IMR-90 (cell line): Measurements from ENCODE around the gene MAP3K8. TPM values are rescaled to one million over a fixed set of nuclear protein-coding genes. Genes with fewer than 3 reads are reported as not detected.

ENCODE experiments used
- ATAC-seq: fragments of 200-7000 bp; cut with Tn5 transposase; 2 replicates; pipeline ENCODE4 v1.9.1; 2020; ENCODE audit warnings: low read depth, mild to moderate bottlenecking, moderate library complexity
- BruUV-seq: library from RNA; stranded (reverse); fragments of 400-500 nt; replicated peaks from 2 replicates; lab custom pipeline; 2021; lab: Mats Ljungman, UMichigan
- CTCF ChIA-PET: fragments of 300-600 bp; formaldehyde crosslinking; extraction: SDS; loops from one replicate; lab custom pipeline; 2021; ENCODE audit warnings: antibody characterized with exemption; lab: Yijun Ruan, JAX
- POLR2A ChIA-PET: fragments of 300-600 bp; sonication (Branson Sonifier 250); formaldehyde crosslinking; loops from one replicate; lab custom pipeline; 2022; ENCODE audit warnings: antibody characterized with exemption; ENCODE audit not compliant: unreplicated experiment; lab: Charles Lee
- DNase-seq: peaks from one replicate; pipeline ENCODE4 v3.0.0; 2013
- H2AFZ ChIP-seq: replicated peaks from 2 replicates; pipeline ENCODE3; 2013; ENCODE audit warnings: low read length, mild to moderate bottlenecking; ENCODE audit not compliant: poor library complexity
- H2AK5ac ChIP-seq: 2 replicates; pipeline ENCODE4 v1.6.1; 2013; ENCODE audit warnings: low read depth, low read length, inconsistent platforms
- H2AK9ac ChIP-seq: replicated peaks from 2 replicates; pipeline ENCODE3; 2013; ENCODE audit warnings: mild to moderate bottlenecking, low read depth, low read length, moderate library complexity; ENCODE audit not compliant: poor library complexity
- H2BK120ac ChIP-seq: 2 replicates; pipeline ENCODE4 v1.6.1; 2013; ENCODE audit warnings: low read depth, low read length, inconsistent platforms
- H2BK15ac ChIP-seq: 3 replicates; pipeline ENCODE4 v1.6.1; 2013; ENCODE audit warnings: low read depth, low read length, inconsistent platforms
- H2BK20ac ChIP-seq: 2 replicates; pipeline ENCODE4 v1.6.1; 2013; ENCODE audit warnings: low read depth, mild to moderate bottlenecking, inconsistent platforms, low read length, moderate library complexity
- H2BK5ac ChIP-seq: 2 replicates; pipeline ENCODE4 v1.6.1; 2013; ENCODE audit warnings: mild to moderate bottlenecking, low read depth, low read length, inconsistent platforms; ENCODE audit not compliant: poor library complexity, severe bottlenecking
- H3K14ac ChIP-seq: replicated peaks from 2 replicates; pipeline ENCODE4 v1.6.1; 2013; ENCODE audit warnings: low read depth, low read length, inconsistent platforms
- H3K18ac ChIP-seq: 2 replicates; pipeline ENCODE4 v1.6.1; 2013; ENCODE audit warnings: low read depth, low read length, control low read depth
- H3K23ac ChIP-seq: 2 replicates; pipeline ENCODE4 v1.6.1; 2013; ENCODE audit warnings: low read depth, low read length, inconsistent platforms
- H3K27ac ChIP-seq: 2 replicates; pipeline ENCODE4 v1.5.1; 2013; ENCODE audit warnings: mild to moderate bottlenecking, control low read depth, low read length; ENCODE audit not compliant: insufficient read depth
- H3K27me3 ChIP-seq: 2 replicates; pipeline ENCODE4 v1.6.1; 2013; ENCODE audit warnings: low read length; ENCODE audit not compliant: control insufficient read depth, insufficient read depth
- H3K36me3 ChIP-seq: 2 replicates; pipeline ENCODE4 v1.6.1; 2013; ENCODE audit warnings: low read length, mixed read lengths; ENCODE audit not compliant: control insufficient read depth, insufficient read depth
- H3K4ac ChIP-seq: 2 replicates; pipeline ENCODE4 v1.6.1; 2013; ENCODE audit warnings: low read depth, low read length, inconsistent platforms
- H3K4me1 ChIP-seq: 2 replicates; pipeline ENCODE4 v1.6.1; 2013; ENCODE audit warnings: low read length, mixed read lengths; ENCODE audit not compliant: control insufficient read depth, insufficient read depth
- H3K4me2 ChIP-seq: 2 replicates; pipeline ENCODE4 v1.6.1; 2013; ENCODE audit warnings: low read depth, mild to moderate bottlenecking, control low read depth, low read length, moderate library complexity
- H3K4me3 ChIP-seq: 2 replicates; pipeline ENCODE4 v1.5.1; 2013; ENCODE audit warnings: low read depth, mild to moderate bottlenecking, control low read depth, low read length, moderate library complexity; ENCODE audit not compliant: insufficient read depth
- H3K56ac ChIP-seq: 2 replicates; pipeline ENCODE4 v1.6.1; 2013; ENCODE audit warnings: low read length, inconsistent platforms; ENCODE audit not compliant: insufficient read depth; ENCODE audit errors: extremely low read depth
- H3K79me1 ChIP-seq, 2 experiments: 2 replicates each; pipeline ENCODE4 v1.6.1; 2013; ENCODE audit warnings: low read length in 2 of 2, inconsistent platforms in 1 of 2, low read depth in 1 of 2
- H3K9ac ChIP-seq: 2 replicates; pipeline ENCODE4 v1.6.1; 2013; ENCODE audit warnings: low read depth, low read length, control low read depth
- H3K9me1 ChIP-seq: 2 replicates; pipeline ENCODE4 v1.6.1; 2013; ENCODE audit warnings: low read length, inconsistent platforms; ENCODE audit not compliant: insufficient read depth
- H3K9me3 ChIP-seq: 2 replicates; pipeline ENCODE4 v1.6.1; 2013; ENCODE audit warnings: low read length; ENCODE audit not compliant: control insufficient read depth, insufficient read depth
- H4K20me1 ChIP-seq: 2 replicates; pipeline ENCODE4 v1.6.1; 2013; ENCODE audit warnings: low read length, inconsistent platforms; ENCODE audit not compliant: insufficient read depth
- H4K5ac ChIP-seq: 2 replicates; pipeline ENCODE4 v1.6.1; 2013; ENCODE audit warnings: mild to moderate bottlenecking, low read depth, low read length, control low read depth
- H4K8ac ChIP-seq, 2 experiments: 2 replicates each; pipeline ENCODE4 v1.6.1; 2013; ENCODE audit warnings: low read depth in 2 of 2, low read length in 2 of 2, control low read depth in 1 of 2, inconsistent platforms in 1 of 2
- H4K91ac ChIP-seq: 2 replicates; pipeline ENCODE4 v1.6.1; 2013; ENCODE audit warnings: low read depth, low read length, inconsistent platforms; ENCODE audit not compliant: insufficient read depth
- BHLHE40 ChIP-seq: fragments of 150-350 bp; IDR thresholded peaks from 2 replicates; pipeline ENCODE4 v1.6.1; 2016; ENCODE audit warnings: mild to moderate bottlenecking, low read depth, low read length
- CEBPB ChIP-seq: IDR thresholded peaks from 2 replicates; pipeline ENCODE4 v1.6.1; 2012; ENCODE audit warnings: low read depth, low read length, improper control_type of control experiment
- CHD1 ChIP-seq: IDR thresholded peaks from 2 replicates; pipeline ENCODE4 v1.6.1; 2012; ENCODE audit warnings: low read depth, low read length, improper control_type of control experiment
- FOS ChIP-seq: fragments of 150-350 bp; IDR thresholded peaks from 2 replicates; pipeline ENCODE4 v1.6.1; 2016; ENCODE audit warnings: low read depth, low read length
- MAFK ChIP-seq: IDR thresholded peaks from 2 replicates; pipeline ENCODE4 v1.6.1; 2012; ENCODE audit warnings: low read depth, low read length, improper control_type of control experiment
- MAZ ChIP-seq: IDR thresholded peaks from 2 replicates; pipeline ENCODE4 v1.6.1; 2012; ENCODE audit warnings: low read depth, mild to moderate bottlenecking, low read length, improper control_type of control experiment, moderate library complexity, borderline replicate concordance
- MXI1 ChIP-seq: IDR thresholded peaks from 2 replicates; pipeline ENCODE4 v1.6.1; 2012; ENCODE audit warnings: low read depth, mild to moderate bottlenecking, low read length, moderate library complexity, borderline replicate concordance
- NFE2L2 ChIP-seq: fragments of 150-350 bp; IDR thresholded peaks from 2 replicates; pipeline ENCODE4 v1.6.1; 2016; ENCODE audit warnings: low read depth, mild to moderate bottlenecking, low read length
- POLR2A ChIP-seq: IDR thresholded peaks from 2 replicates; pipeline ENCODE4 v1.6.1; 2012; ENCODE audit warnings: mild to moderate bottlenecking, low read depth, low read length
- RCOR1 ChIP-seq: IDR thresholded peaks from 2 replicates; pipeline ENCODE4 v1.6.1; 2012; ENCODE audit warnings: mild to moderate bottlenecking, low read length, improper control_type of control experiment; ENCODE audit not compliant: insufficient replicate concordance
- RFX5 ChIP-seq: IDR thresholded peaks from 2 replicates; pipeline ENCODE4 v1.8.0; 2012; ENCODE audit warnings: low read depth, mild to moderate bottlenecking, low read length, moderate library complexity
- SMC3 ChIP-seq: fragments of 150-350 bp; IDR thresholded peaks from 2 replicates; pipeline ENCODE4 v1.6.1; 2016; ENCODE audit warnings: low read depth, mild to moderate bottlenecking, antibody characterized with exemption, low read length, moderate library complexity
- WGBS, 2 experiments: methylation state at CpG; one replicate each; pipeline versions ENCODE4 v1.1.5 to v1.1.7; 2013; ENCODE audit warnings: missing lambda C conversion rate in 2 of 2; ENCODE audit not compliant: insufficient read length in 1 of 2; ENCODE audit errors: extremely low coverage in 2 of 2; 5-methylcytosine and 5-hydroxymethylcytosine counted together
- dilution Hi-C: fragments of 300-500 bp; cut with HindIII; formaldehyde crosslinking; loops from one replicate; pipeline ENCODE4 v1.14.3; 2018; ENCODE audit warnings: low sequenced_read_pairs; ENCODE audit not compliant: unreplicated experiment
- in situ Hi-C: fragments of 300-500 bp; cut with MboI; formaldehyde crosslinking; loops from 3 replicates; pipeline ENCODE4 v1.14.3; 2019; ENCODE audit warnings: low sequenced_read_pairs, inconsistent platforms, mixed read lengths
- intact Hi-C: fragments of 100-400 bp; cut with micrococcal nuclease; formaldehyde crosslinking; loops from 2 replicates; pipeline ENCODE4 v1.10.0; 2022
- polyA plus RNA-seq, 3 experiments: library from polyadenylated mRNA; depleted of rRNA; stranded (reverse); fragments of >200 nt; gene quantifications; 2 replicates each; pipeline ENCODE4 v1.2.3, GENCODE V29; 2012; ENCODE audit warnings: low replicate concordance in 1 of 3
- total RNA-seq: library from RNA; depleted of rRNA; stranded (reverse); fragments of >200 nt; gene quantifications from 2 replicates; pipeline ENCODE4 v1.2.3, GENCODE V29; 2012
- TF ChIP-seq, protein P1 (sequence below): conservative IDR thresholded peaks from 2 replicates; pipeline ENCODE4 v1.5.1; 2012; ENCODE audit warnings: mild to moderate bottlenecking, low read depth, low read length, improper control_type of control experiment

Gene MAP3K8
- total and polyA plus RNA-seq, 2 of the 4 experiments (the other 2 are of a cell fraction), result 1.8 to 2.6 TPM

DNA sequence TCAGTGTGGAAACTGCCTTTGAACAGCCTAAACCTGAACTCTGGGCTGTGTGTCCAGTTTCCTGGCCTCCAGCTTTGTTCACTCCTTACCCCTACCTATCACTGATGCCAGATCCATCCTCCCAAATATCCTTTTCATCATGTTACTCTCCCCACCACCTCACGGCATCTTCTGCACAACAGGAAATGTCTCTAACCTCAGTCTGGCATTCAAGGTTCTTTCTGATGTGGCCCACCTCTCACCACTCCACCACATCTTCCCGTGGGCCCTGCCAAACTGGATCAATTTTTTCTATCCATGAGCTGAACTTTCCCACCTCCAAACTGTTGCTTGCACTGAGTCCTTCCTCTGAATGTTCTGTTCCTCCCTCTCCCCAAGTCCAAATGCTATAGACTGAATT is 35.8 kb upstream of the MAP3K8 start:
- Histone ChIP-seq H3K27ac (no peak overlapping the region), H3K9me1 (no peaks in the 10 kb centered on the region), H3K23ac (no peak overlapping the region), H3K4ac (no peak overlapping the region), H2AFZ (no peak overlapping the region), H2BK20ac (no peak overlapping the region), H3K27me3 (peaks cover 50% of the 10 kb centered on the region), H3K36me3 (no peaks in the 10 kb centered on the region), H3K9me3 (no peaks in the 10 kb centered on the region), H4K91ac (no peak overlapping the region), H3K4me1 (no peaks in the 10 kb centered on the region), H3K79me1 (no peaks in the 10 kb centered on the region), H3K4me3 (no peak overlapping the region), H2AK9ac (no peak overlapping the region), H3K56ac (no peak overlapping the region), H2BK15ac (no peak overlapping the region), H3K4me2 (no peak overlapping the region), H2BK120ac (no peak overlapping the region), H4K20me1 (no peaks in the 10 kb centered on the region), H4K5ac (no peak overlapping the region), H4K8ac (no peak overlapping the region), H3K9ac (no peak overlapping the region), H3K18ac (no peak overlapping the region), H2AK5ac (no peak overlapping the region), H2BK5ac (no peak overlapping the region), H3K14ac (no peak overlapping the region)
- BruUV-seq, result no TSS peak
- ChIA-PET CTCF (no interaction called here), POLR2A (no interaction called here)
- TF ChIP-seq NFE2L2 (no peak), MAFK (no peak), SMC3 (no peak), CEBPB (no peak), BHLHE40 (no peak), MAZ (no peak), FOS (no peak), RFX5 (no peak), CHD1 (no peak), MXI1 (no peak), POLR2A (no peak), RCOR1 (no peak)
- TF ChIP-seq, protein P1, sequence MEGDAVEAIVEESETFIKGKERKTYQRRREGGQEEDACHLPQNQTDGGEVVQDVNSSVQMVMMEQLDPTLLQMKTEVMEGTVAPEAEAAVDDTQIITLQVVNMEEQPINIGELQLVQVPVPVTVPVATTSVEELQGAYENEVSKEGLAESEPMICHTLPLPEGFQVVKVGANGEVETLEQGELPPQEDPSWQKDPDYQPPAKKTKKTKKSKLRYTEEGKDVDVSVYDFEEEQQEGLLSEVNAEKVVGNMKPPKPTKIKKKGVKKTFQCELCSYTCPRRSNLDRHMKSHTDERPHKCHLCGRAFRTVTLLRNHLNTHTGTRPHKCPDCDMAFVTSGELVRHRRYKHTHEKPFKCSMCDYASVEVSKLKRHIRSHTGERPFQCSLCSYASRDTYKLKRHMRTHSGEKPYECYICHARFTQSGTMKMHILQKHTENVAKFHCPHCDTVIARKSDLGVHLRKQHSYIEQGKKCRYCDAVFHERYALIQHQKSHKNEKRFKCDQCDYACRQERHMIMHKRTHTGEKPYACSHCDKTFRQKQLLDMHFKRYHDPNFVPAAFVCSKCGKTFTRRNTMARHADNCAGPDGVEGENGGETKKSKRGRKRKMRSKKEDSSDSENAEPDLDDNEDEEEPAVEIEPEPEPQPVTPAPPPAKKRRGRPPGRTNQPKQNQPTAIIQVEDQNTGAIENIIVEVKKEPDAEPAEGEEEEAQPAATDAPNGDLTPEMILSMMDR, result no peak
- WGBS, 2 experiments, result 9% methylated on average over 1 of the region's 2 CpGs; no CpG with 5 or more reads in 1 of the 2 experiments
- intact Hi-C loops, result no loop called here
- ATAC-seq, result no peak
- DNase-seq, result no peak
- dilution Hi-C loops, result no loop called here
- in situ Hi-C loops, result no loop called here
